Panc1 (cell line): ENCODE data around the gene SPRYD3. TPM values are rescaled to one million over a fixed set of nuclear protein-coding genes. Genes with fewer than 3 reads are reported as not detected.
"Not testable (repeated sequence)": the region's sequence is repeated elsewhere in the genome, so short reads cannot be mapped to it uniquely, and the experiment has no call there.

Experiments used
- ATAC-seq: fragments of 200-7000 bp; cut with Tn5 transposase; 2 replicates; pipeline ENCODE4 v1.9.1; 2020; ENCODE audit warnings: mild to moderate bottlenecking, moderate library complexity
- BruUV-seq: library from RNA; stranded (reverse); fragments of 400-500 nt; replicated peaks from 2 replicates; lab custom pipeline; 2021; lab: Mats Ljungman, UMichigan
- CTCF ChIA-PET: fragments of 300-600 bp; sonication (Branson Sonifier 250); formaldehyde crosslinking; loops from one replicate; lab custom pipeline; 2022; ENCODE audit warnings: antibody characterized with exemption; lab: Charles Lee
- POLR2A ChIA-PET: fragments of 300-600 bp; sonication (Branson Sonifier 250); formaldehyde crosslinking; loops from one replicate; lab custom pipeline; 2022; ENCODE audit warnings: antibody characterized with exemption; lab: Charles Lee
- DNase-seq: peaks from one replicate; pipeline ENCODE4 v3.0.0-alpha.2; 2010; ENCODE audit warnings: low read depth, low spot score
- H3K27ac ChIP-seq: 2 replicates; pipeline ENCODE4 v1.5.1; 2011; ENCODE audit warnings: mild to moderate bottlenecking, low read length, inconsistent platforms
- H3K27me3 ChIP-seq: fragments of 200-500 bp; sonication (Bioruptor generic); 2 replicates; pipeline ENCODE4 v1.6.0; 2014; ENCODE audit warnings: low read length, inconsistent platforms; ENCODE audit not compliant: control insufficient read depth, insufficient read depth
- H3K36me3 ChIP-seq: fragments of 200-500 bp; sonication (Bioruptor generic); 2 replicates; pipeline ENCODE4 v1.5.1; 2014; ENCODE audit warnings: inconsistent platforms, mild to moderate bottlenecking, low read length, moderate library complexity; ENCODE audit not compliant: control insufficient read depth, insufficient read depth
- H3K4me1 ChIP-seq: 2 replicates; pipeline ENCODE4 v1.5.1; 2011; ENCODE audit warnings: inconsistent platforms, mild to moderate bottlenecking, low read length, moderate library complexity; ENCODE audit not compliant: control insufficient read depth, insufficient read depth
- H3K4me3 ChIP-seq, 2 experiments: 2 replicates each; pipeline ENCODE4 v1.5.1; 2011 to 2012; ENCODE audit warnings: low read depth in 2 of 2, low read length in 2 of 2, mild to moderate bottlenecking in 2 of 2, inconsistent platforms in 1 of 2, moderate library complexity in 1 of 2
- H3K9me3 ChIP-seq: fragments of 200-500 bp; sonication (Bioruptor generic); 2 replicates; pipeline ENCODE4 v1.5.1; 2014; ENCODE audit warnings: low read depth, mild to moderate bottlenecking, inconsistent platforms, low read length, moderate library complexity; ENCODE audit not compliant: control insufficient read depth, insufficient read depth
- POLR2AphosphoS5 ChIP-seq: IDR thresholded peaks from 2 replicates; pipeline ENCODE4 v1.6.1; 2012; ENCODE audit warnings: mild to moderate bottlenecking, low read depth, low read length, moderate library complexity
- REST ChIP-seq, 2 experiments: IDR thresholded peaks; 2 replicates each; pipeline ENCODE4 v1.6.1; 2011 to 2012; ENCODE audit warnings: low read depth in 2 of 2, control low read depth in 1 of 2, low read length in 1 of 2, mild to moderate bottlenecking in 1 of 2, moderate library complexity in 1 of 2; ENCODE audit not compliant: insufficient read depth in 1 of 2
- SIN3A ChIP-seq: IDR thresholded peaks from 2 replicates; pipeline ENCODE4 v1.6.1; 2012; ENCODE audit warnings: low read depth, mild to moderate bottlenecking, low read length, moderate library complexity, borderline replicate concordance; ENCODE audit not compliant: insufficient read depth
- TCF7L2 ChIP-seq: IDR thresholded peaks from 2 replicates; pipeline ENCODE4 v1.6.1; 2011; ENCODE audit warnings: mild to moderate bottlenecking, low read depth, low read length, inconsistent platforms
- in situ Hi-C: cut with HindIII; loops from 2 replicates; pipeline ENCODE4 v1.10.0; 2016; ENCODE audit warnings: low sequenced_read_pairs, low pct_unique_long_range_greater_than_20kb
- intact Hi-C: fragments of 100-400 bp; cut with micrococcal nuclease; formaldehyde crosslinking; loops from one replicate; pipeline ENCODE4 v1.10.0; 2022; ENCODE audit not compliant: unreplicated experiment
- total RNA-seq: library from RNA; stranded (reverse); gene quantifications from one replicate; pipeline ENCODE4 v1.2.1, GENCODE V29; 2021; ENCODE audit not compliant: unreplicated experiment
- TF ChIP-seq, protein P1 (sequence below): fragments of 450-650 bp; IDR thresholded peaks from 2 replicates; pipeline ENCODE4 v1.5.1; 2017; ENCODE audit warnings: mild to moderate bottlenecking

SPRYD3 gene
- total RNA-seq, 1 experiment from 2014 or later: 25.0 TPM

GRCh38 chr12:53096089-53096741, 17.0 kb upstream of the SPRYD3 start:
- H3K4me3 ChIP-seq: no peak overlapping the region
- in situ Hi-C loops (no loop called here), intact Hi-C loops (no loop called here)
- peaks cover 17% of the 10 kb centered on the region for H3K4me1 ChIP-seq
- no peak overlapping the region for H3K27ac ChIP-seq
- TF ChIP-seq POLR2AphosphoS5 (no peak), REST (IDR thresholded peaks at IDR 0.05; ENCODE audit: insufficient read depth in 1 of 2, low read depth in 2 of 2, low read length in 1 of 2) (no peak), TCF7L2 (no peak), SIN3A (no peak)
- TF ChIP-seq, protein P1, sequence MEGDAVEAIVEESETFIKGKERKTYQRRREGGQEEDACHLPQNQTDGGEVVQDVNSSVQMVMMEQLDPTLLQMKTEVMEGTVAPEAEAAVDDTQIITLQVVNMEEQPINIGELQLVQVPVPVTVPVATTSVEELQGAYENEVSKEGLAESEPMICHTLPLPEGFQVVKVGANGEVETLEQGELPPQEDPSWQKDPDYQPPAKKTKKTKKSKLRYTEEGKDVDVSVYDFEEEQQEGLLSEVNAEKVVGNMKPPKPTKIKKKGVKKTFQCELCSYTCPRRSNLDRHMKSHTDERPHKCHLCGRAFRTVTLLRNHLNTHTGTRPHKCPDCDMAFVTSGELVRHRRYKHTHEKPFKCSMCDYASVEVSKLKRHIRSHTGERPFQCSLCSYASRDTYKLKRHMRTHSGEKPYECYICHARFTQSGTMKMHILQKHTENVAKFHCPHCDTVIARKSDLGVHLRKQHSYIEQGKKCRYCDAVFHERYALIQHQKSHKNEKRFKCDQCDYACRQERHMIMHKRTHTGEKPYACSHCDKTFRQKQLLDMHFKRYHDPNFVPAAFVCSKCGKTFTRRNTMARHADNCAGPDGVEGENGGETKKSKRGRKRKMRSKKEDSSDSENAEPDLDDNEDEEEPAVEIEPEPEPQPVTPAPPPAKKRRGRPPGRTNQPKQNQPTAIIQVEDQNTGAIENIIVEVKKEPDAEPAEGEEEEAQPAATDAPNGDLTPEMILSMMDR: no peak
- ATAC-seq (no peak), DNase-seq (no peak)
- H3K27me3 ChIP-seq: no peaks in the 10 kb centered on the region
- ChIA-PET POLR2A (no interaction called here), CTCF (no interaction called here)
- BruUV-seq: no TSS peak
- no peaks in the 10 kb centered on the region for H3K36me3 ChIP-seq
- no peaks in the 10 kb centered on the region for H3K9me3 ChIP-seq

- BruUV-seq, intact Hi-C loops, H3K27ac ChIP-seq, DNase-seq, H3K27me3 ChIP-seq, H3K4me3 ChIP-seq, H3K9me3 ChIP-seq, H3K36me3 ChIP-seq, in situ Hi-C loops, CTCF ChIA-PET, ATAC-seq: not testable (repeated sequence)
- H3K4me1 ChIP-seq: peaks cover 17% of the 10 kb centered on the region
- POLR2A ChIA-PET: interaction anchor here (0.6 kb wide), 1 partner anchor 9 kb away, joined by 12 read pairs; no protein-coding TSS in a partner anchor
Measured at GRCh38 chr12:53095596-53095895, 16.4 kb upstream of the SPRYD3 start.

DNA sequence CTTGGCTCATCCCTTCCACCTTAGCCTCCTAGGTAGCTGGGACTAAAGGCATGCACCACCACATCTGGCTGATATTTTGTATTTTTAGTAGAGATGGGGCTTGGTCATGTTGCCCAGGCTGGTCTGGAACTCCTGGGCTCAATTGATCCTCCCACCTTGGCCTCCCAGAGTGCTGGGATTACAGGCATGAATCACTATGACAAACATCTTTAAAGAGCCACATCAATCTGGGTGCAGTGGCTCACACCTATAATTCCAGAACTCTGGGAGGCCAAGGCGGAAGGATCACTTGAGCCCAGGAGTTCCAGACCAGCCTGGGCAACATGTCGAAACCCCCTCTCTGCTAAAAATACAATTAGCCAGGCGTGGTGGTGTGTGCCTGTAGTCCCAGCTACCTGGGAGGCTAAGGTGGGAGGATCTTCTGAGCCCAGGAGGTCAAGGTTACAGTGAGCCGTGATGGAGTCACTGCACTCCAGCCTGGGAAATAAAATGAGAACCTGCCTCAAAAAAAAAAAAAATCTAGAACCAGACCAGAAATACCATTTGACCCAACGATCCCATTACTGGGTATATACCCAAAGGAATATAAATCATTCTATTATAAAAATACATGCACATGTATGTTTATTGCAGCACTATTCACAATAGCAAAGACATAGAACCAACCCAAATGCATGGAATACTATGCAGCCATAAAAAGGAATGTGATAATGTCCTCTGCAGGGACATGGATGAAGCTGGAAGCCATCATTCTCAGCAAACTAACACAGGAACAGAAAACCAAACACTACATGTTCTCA, 15.8 kb upstream of the SPRYD3 start:
- H3K9me3 ChIP-seq, in situ Hi-C loops, H3K4me3 ChIP-seq, DNase-seq, H3K36me3 ChIP-seq, H3K27me3 ChIP-seq, ATAC-seq, intact Hi-C loops, BruUV-seq, H3K27ac ChIP-seq: not testable (repeated sequence)
- CTCF ChIA-PET: interaction anchor here (0.7 kb wide), 1 partner anchor 1491 kb away, joined by 9 read pairs; no protein-coding TSS in a partner anchor
- peaks cover 17% of the 10 kb centered on the region for H3K4me1 ChIP-seq
- POLR2A ChIA-PET: interaction anchor here (0.6 kb wide), 1 partner anchor 9 kb away, joined by 12 read pairs; no protein-coding TSS in a partner anchor
